ENCODE results near the gene FRZB.

DNA sequence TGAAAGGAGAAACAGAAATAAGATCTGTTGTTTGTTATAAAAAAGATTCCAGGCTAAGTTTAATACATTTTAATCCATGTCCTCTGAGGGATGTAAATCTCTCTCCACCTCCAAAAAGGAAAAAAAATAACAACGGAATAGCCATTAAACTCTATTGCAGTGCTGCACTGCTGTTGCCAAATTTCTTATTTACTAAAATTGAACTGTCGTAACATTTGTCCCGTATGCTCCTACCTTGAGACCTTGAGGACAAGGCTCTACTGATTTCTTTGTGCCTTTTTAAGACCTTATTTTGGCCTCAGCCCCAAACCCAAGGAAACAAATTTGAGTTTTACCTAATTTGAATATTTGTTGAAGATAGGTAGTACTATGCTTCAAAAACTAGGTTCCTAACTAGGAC is 56.4 kb downstream of the FRZB start:
- TF ChIP-seq, protein P1, sequence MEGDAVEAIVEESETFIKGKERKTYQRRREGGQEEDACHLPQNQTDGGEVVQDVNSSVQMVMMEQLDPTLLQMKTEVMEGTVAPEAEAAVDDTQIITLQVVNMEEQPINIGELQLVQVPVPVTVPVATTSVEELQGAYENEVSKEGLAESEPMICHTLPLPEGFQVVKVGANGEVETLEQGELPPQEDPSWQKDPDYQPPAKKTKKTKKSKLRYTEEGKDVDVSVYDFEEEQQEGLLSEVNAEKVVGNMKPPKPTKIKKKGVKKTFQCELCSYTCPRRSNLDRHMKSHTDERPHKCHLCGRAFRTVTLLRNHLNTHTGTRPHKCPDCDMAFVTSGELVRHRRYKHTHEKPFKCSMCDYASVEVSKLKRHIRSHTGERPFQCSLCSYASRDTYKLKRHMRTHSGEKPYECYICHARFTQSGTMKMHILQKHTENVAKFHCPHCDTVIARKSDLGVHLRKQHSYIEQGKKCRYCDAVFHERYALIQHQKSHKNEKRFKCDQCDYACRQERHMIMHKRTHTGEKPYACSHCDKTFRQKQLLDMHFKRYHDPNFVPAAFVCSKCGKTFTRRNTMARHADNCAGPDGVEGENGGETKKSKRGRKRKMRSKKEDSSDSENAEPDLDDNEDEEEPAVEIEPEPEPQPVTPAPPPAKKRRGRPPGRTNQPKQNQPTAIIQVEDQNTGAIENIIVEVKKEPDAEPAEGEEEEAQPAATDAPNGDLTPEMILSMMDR (IDR thresholded peaks at IDR 0.05) = no peak
- TF ChIP-seq, protein P2, sequence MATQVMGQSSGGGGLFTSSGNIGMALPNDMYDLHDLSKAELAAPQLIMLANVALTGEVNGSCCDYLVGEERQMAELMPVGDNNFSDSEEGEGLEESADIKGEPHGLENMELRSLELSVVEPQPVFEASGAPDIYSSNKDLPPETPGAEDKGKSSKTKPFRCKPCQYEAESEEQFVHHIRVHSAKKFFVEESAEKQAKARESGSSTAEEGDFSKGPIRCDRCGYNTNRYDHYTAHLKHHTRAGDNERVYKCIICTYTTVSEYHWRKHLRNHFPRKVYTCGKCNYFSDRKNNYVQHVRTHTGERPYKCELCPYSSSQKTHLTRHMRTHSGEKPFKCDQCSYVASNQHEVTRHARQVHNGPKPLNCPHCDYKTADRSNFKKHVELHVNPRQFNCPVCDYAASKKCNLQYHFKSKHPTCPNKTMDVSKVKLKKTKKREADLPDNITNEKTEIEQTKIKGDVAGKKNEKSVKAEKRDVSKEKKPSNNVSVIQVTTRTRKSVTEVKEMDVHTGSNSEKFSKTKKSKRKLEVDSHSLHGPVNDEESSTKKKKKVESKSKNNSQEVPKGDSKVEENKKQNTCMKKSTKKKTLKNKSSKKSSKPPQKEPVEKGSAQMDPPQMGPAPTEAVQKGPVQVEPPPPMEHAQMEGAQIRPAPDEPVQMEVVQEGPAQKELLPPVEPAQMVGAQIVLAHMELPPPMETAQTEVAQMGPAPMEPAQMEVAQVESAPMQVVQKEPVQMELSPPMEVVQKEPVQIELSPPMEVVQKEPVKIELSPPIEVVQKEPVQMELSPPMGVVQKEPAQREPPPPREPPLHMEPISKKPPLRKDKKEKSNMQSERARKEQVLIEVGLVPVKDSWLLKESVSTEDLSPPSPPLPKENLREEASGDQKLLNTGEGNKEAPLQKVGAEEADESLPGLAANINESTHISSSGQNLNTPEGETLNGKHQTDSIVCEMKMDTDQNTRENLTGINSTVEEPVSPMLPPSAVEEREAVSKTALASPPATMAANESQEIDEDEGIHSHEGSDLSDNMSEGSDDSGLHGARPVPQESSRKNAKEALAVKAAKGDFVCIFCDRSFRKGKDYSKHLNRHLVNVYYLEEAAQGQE (IDR thresholded peaks at IDR 0.05; ENCODE audit: insufficient read depth in 1 of 2, low read depth in 2 of 2, low read length in 1 of 2) = no peak
- TF ChIP-seq POLR2AphosphoS5 (IDR thresholded peaks at IDR 0.05; ENCODE audit: low read depth, low read length) (no peak), SIN3A (IDR thresholded peaks at IDR 0.05; ENCODE audit: borderline replicate concordance, insufficient read depth, low read depth, low read length) (no peak), TCF7L2 (IDR thresholded peaks at IDR 0.05; ENCODE audit: low read depth, low read length) (no peak)

All from Panc1 (cell line).